Karpas-422 (cell line): Measurements from ENCODE around the gene CDCP1. TPM values are rescaled to one million over a fixed set of nuclear protein-coding genes. Genes with fewer than 3 reads are reported as not detected.

Source experiments
- DNase-seq: peaks from one replicate; pipeline ENCODE4 v3.0.0-alpha.2; 2015
- H2AFZ ChIP-seq: fragments of 200-600 bp; sonication (generic); 2 replicates; pipeline ENCODE4 v1.6.1; 2014; ENCODE audit warnings: antibody characterized with exemption, low read length, mixed read lengths
- H3K27ac ChIP-seq: fragments of 200-600 bp; sonication (generic); 2 replicates; pipeline ENCODE4 v1.5.1; 2014; ENCODE audit warnings: mild to moderate bottlenecking, low read length, moderate library complexity
- H3K27me3 ChIP-seq: fragments of 200-600 bp; sonication (generic); 2 replicates; pipeline ENCODE4 v1.6.1; 2014; ENCODE audit warnings: low read length, mixed read lengths
- H3K36me3 ChIP-seq: fragments of 200-600 bp; sonication (generic); 2 replicates; pipeline ENCODE4 v1.6.1; 2014; ENCODE audit warnings: low read length, mixed read lengths; ENCODE audit not compliant: insufficient read depth
- H3K4me1 ChIP-seq: fragments of 200-600 bp; sonication (generic); 2 replicates; pipeline ENCODE4 v1.6.1; 2014; ENCODE audit warnings: mild to moderate bottlenecking, low read length, mixed read lengths
- H3K4me2 ChIP-seq: fragments of 200-600 bp; sonication (generic); 2 replicates; pipeline ENCODE4 v1.6.1; 2014; ENCODE audit warnings: low read length, low read depth, mild to moderate bottlenecking; ENCODE audit not compliant: poor library complexity, severe bottlenecking
- H3K4me3 ChIP-seq: fragments of 200-600 bp; sonication (generic); 2 replicates; pipeline ENCODE4 v1.5.1; 2014; ENCODE audit warnings: mild to moderate bottlenecking, antibody characterized with exemption, low read length, mixed read lengths
- H3K79me2 ChIP-seq: fragments of 200-600 bp; sonication (generic); 2 replicates; pipeline ENCODE4 v1.6.1; 2014; ENCODE audit warnings: mild to moderate bottlenecking, low read length, mixed read lengths
- H3K9ac ChIP-seq: fragments of 200-600 bp; sonication (generic); 2 replicates; pipeline ENCODE4 v1.6.0; 2014; ENCODE audit warnings: low read length
- H3K9me2 ChIP-seq: fragments of 200-600 bp; sonication (generic), shearing (Covaris generic); replicated peaks from 2 replicates; pipeline ENCODE4 v1.6.0; 2014; ENCODE audit warnings: mild to moderate bottlenecking, low read length, moderate library complexity; ENCODE audit not compliant: insufficient read depth
- H3K9me3 ChIP-seq: fragments of 300-700, 200-600 bp; sonication (generic); 2 replicates; pipeline ENCODE4 v1.6.1; 2014; ENCODE audit warnings: low read length, mixed read lengths
- H4K20me1 ChIP-seq: fragments of 200-600 bp; sonication (generic); 2 replicates; pipeline ENCODE4 v1.6.1; 2014; ENCODE audit warnings: mild to moderate bottlenecking, antibody characterized with exemption, low read length, low read depth; ENCODE audit not compliant: insufficient read depth
- total RNA-seq: library from RNA; depleted of rRNA; stranded (reverse); fragments of >200 nt; shearing (Covaris generic); gene quantifications from 2 replicates; pipeline ENCODE4 v1.2.3, GENCODE V29; 2014; ENCODE audit warnings: low replicate concordance

Gene CDCP1
- total RNA-seq, 1 experiment from 2014 or later = not detected

DNA sequence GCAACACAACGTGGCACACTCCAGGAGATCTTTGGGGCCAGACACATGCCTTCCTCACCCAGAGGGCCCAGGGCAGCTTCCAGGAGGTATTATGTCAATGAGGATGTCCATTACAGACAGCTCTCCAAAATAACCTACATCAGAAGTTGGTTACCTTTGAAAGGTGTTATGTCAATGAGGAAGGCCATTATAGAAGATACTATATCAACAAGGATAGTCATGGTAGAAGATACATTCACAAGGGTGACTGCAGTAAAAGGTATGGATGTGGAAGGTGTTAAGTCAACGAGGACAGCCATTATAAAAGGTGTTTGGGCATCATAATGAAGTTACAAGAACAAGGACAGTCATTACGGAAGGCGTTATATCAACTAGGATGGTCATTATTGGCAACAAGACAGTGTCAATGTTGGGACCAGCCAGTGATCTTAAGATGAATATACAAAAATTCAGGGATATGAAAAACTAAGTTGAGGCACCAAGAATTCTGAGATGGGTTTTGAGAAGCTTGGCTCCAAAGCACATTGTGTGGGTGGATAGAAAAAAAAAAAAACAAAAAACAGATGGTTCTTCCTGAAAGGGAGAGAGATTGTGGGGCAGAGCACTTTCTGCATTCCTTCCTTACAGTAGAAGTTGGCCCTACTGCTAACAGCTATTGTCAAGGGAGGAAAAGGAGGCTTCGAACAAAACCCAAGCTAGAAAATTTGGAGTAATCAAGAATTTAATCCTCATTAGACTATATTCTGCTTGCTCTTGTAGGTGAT lies 11.2 kb downstream of the CDCP1 start:
- no peak overlapping the region for H2AFZ ChIP-seq

GRCh38 chr3:45132568-45133211 lies 13.5 kb downstream of the CDCP1 start:
- H3K9me3 ChIP-seq = no peaks in the 10 kb centered on the region
- H4K20me1 ChIP-seq = no peaks in the 10 kb centered on the region
- H3K27ac ChIP-seq = no peak overlapping the region
- DNase-seq = no peak
- no peak overlapping the region for H2AFZ ChIP-seq
- no peak overlapping the region for H3K4me3 ChIP-seq
- H3K36me3 ChIP-seq = no peaks in the 10 kb centered on the region
- H3K27me3 ChIP-seq = no peaks in the 10 kb centered on the region
- no peak overlapping the region for H3K9ac ChIP-seq
- no peaks in the 10 kb centered on the region for H3K79me2 ChIP-seq
- H3K9me2 ChIP-seq = no peaks in the 10 kb centered on the region
- no peaks in the 10 kb centered on the region for H3K4me1 ChIP-seq
- H3K4me2 ChIP-seq = no peak overlapping the region

More for the DNA sequence above, 11.2 kb downstream of the CDCP1 start:
- no peaks in the 10 kb centered on the region for H3K9me2 ChIP-seq
- no peaks in the 10 kb centered on the region for H3K79me2 ChIP-seq
- no peak for DNase-seq
- peaks cover 10% of the 10 kb centered on the region for H3K4me1 ChIP-seq
- no peaks in the 10 kb centered on the region for H3K36me3 ChIP-seq
- H4K20me1 ChIP-seq = no peaks in the 10 kb centered on the region
- no peaks in the 10 kb centered on the region for H3K27me3 ChIP-seq
- no peaks in the 10 kb centered on the region for H3K9me3 ChIP-seq
- no peak overlapping the region for H3K9ac ChIP-seq
- no peak overlapping the region for H3K4me2 ChIP-seq
- H3K4me3 ChIP-seq = no peak overlapping the region
- H3K27ac ChIP-seq = no peak overlapping the region

DNA sequence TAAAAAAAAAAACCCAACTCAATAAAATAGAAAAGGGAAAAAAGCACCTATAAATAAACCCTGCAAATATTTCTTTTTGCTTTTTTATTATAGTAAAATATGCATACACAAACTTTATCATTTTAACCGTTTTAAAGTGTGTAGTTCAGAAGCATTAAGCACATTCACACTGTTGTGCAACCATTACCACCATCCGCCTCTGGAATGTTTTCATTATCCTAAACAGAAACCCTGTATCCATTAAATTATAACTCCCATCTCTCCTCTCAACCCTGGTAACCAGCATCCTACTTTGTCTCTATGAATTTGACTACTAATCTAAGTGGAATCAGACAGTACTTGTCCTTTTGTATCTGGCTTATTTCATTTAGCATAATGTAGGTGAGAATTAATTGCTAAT lies 15.0 kb downstream of the CDCP1 start:
- H3K4me2 ChIP-seq = no peak overlapping the region

DNA sequence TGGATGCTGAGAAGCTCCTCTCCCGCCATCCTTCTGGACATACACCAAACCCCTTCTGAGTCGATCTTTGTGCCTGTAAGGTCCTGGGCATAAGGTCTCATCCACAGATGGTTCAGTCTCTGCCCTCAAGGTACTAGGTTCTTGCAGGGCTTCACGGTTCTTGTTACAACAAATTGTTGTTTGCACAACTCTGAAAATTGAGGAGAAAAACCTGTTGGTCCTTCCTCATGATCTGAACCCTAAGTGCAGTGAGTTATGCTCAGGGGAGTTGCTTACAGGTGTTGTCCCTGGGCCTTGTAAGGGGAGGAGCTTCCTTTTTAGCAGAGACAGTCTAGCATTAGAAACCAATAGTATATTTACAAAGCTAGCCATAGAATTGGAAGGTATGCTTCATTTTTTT lies 15.7 kb downstream of the CDCP1 start:
- Histone ChIP-seq H3K9ac (no peak overlapping the region), H3K4me1 (no peaks in the 10 kb centered on the region), H4K20me1 (no peaks in the 10 kb centered on the region), H3K27ac (no peak overlapping the region), H3K36me3 (no peaks in the 10 kb centered on the region), H3K4me3 (no peak overlapping the region), H3K79me2 (no peaks in the 10 kb centered on the region), H3K9me2 (no peaks in the 10 kb centered on the region), H3K4me2 (no peak overlapping the region), H2AFZ (no peak overlapping the region), H3K27me3 (no peaks in the 10 kb centered on the region), H3K9me3 (no peaks in the 10 kb centered on the region)
- DNase-seq = no peak

More for the DNA sequence above, 15.0 kb downstream of the CDCP1 start:
- Histone ChIP-seq H3K9ac (no peak overlapping the region), H3K79me2 (no peaks in the 10 kb centered on the region), H4K20me1 (no peaks in the 10 kb centered on the region), H2AFZ (no peak overlapping the region), H3K36me3 (no peaks in the 10 kb centered on the region), H3K4me1 (no peaks in the 10 kb centered on the region), H3K4me3 (no peak overlapping the region), H3K27ac (no peak overlapping the region), H3K27me3 (no peaks in the 10 kb centered on the region), H3K9me2 (no peaks in the 10 kb centered on the region), H3K9me3 (no peaks in the 10 kb centered on the region)
- DNase-seq = no peak

DNA sequence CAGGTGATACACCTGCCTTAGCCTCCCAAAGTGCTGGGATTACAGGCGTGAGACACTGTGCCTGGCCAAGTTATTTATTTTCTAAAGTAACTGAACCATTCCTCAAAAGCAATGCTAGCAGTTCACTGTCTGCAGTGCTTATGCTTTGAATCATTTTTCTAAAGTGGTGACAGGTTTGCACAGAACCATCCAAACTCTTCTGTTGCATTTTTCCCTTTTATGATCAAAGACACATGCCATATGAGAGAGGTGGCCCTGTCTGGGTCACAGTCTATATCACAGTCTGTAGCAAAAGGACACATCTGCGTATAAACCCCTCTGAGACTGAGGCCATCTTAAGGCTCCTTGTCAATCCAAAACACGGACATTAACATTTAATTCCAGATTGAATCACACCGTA lies 17.2 kb downstream of the CDCP1 start:
- Histone ChIP-seq H3K4me3 (no peak overlapping the region), H3K4me1 (no peaks in the 10 kb centered on the region), H3K36me3 (no peaks in the 10 kb centered on the region), H3K4me2 (no peak overlapping the region), H3K9me3 (no peaks in the 10 kb centered on the region), H3K9me2 (no peaks in the 10 kb centered on the region), H3K79me2 (no peaks in the 10 kb centered on the region), H3K27me3 (no peaks in the 10 kb centered on the region), H3K27ac (no peak overlapping the region), H2AFZ (no peak overlapping the region), H3K9ac (no peak overlapping the region), H4K20me1 (no peaks in the 10 kb centered on the region)
- no peak for DNase-seq

DNA sequence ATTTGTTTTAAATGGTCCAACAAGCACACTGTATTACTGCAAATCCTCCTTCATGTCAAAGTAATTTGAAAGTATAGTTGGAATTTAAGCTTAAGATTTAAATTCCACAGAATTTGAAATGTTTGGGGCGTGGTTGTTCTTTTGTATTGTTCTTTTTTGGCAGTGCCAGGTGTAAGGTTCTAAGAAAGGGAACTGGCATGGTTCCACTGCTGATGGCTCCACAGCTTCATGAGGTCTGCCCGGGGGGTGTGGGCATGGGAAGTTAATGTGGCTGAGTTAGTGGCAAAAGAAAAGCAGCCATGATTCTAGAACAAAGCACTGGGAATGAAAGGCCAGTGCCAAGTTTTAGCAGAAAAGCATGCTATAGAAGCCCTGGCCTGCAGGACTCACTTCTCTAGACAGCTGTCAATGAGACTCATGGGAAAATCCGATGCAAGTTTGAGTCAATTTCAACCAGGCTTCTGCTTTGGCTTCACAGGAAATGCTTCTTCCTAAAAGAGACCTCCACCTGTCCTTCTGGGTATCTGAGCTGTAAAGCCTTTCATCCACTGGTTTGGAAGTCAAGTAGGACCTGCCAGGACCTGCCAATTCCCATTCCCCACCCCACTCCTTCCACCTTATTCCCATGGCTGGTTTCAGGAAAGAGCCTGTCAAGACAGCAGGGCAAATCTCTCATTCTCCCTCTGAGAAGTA lies 18.9 kb downstream of the CDCP1 start:
- H3K9me3 ChIP-seq = no peaks in the 10 kb centered on the region
- H3K4me1 ChIP-seq = no peaks in the 10 kb centered on the region
- no peak overlapping the region for H3K9ac ChIP-seq
- no peaks in the 10 kb centered on the region for H3K36me3 ChIP-seq
- no peak overlapping the region for H3K27ac ChIP-seq
- H4K20me1 ChIP-seq = no peaks in the 10 kb centered on the region
- H3K4me2 ChIP-seq = no peak overlapping the region
- DNase-seq = no peak
- H3K27me3 ChIP-seq = no peaks in the 10 kb centered on the region
- H3K79me2 ChIP-seq = no peaks in the 10 kb centered on the region
- H3K4me3 ChIP-seq = no peak overlapping the region
- no peak overlapping the region for H2AFZ ChIP-seq
- no peaks in the 10 kb centered on the region for H3K9me2 ChIP-seq

GRCh38 chr3:45126730-45127129 lies 19.4 kb downstream of the CDCP1 start:
- H3K9ac ChIP-seq = no peak overlapping the region
- no peak overlapping the region for H3K4me2 ChIP-seq

GRCh38 chr3:45125550-45126026 lies 20.6 kb downstream of the CDCP1 start:
- Histone ChIP-seq H3K9ac (no peak overlapping the region), H3K27me3 (no peaks in the 10 kb centered on the region), H3K9me3 (no peaks in the 10 kb centered on the region), H3K4me2 (no peak overlapping the region), H2AFZ (no peak overlapping the region), H3K27ac (no peak overlapping the region), H3K9me2 (no peaks in the 10 kb centered on the region), H3K4me3 (no peak overlapping the region), H4K20me1 (no peaks in the 10 kb centered on the region), H3K4me1 (no peaks in the 10 kb centered on the region), H3K79me2 (no peaks in the 10 kb centered on the region), H3K36me3 (no peaks in the 10 kb centered on the region)
- DNase-seq = no peak

More at GRCh38 chr3:45126730-45127129, 19.4 kb downstream of the CDCP1 start:
- DNase-seq = no peak
- Histone ChIP-seq H3K4me1 (no peaks in the 10 kb centered on the region), H3K27ac (no peak overlapping the region), H3K4me3 (no peak overlapping the region), H3K79me2 (no peaks in the 10 kb centered on the region), H3K27me3 (no peaks in the 10 kb centered on the region), H3K9me2 (no peaks in the 10 kb centered on the region), H3K9me3 (no peaks in the 10 kb centered on the region), H4K20me1 (no peaks in the 10 kb centered on the region), H2AFZ (no peak overlapping the region), H3K36me3 (no peaks in the 10 kb centered on the region)
